Measurements from ENCODE around the gene CCL28.

CCL28 gene

GRCh38 chr5:43357878-43358281 is 54.3 kb downstream of the CCL28 start:
- no peak for DNase-seq (ENCODE audit: low read depth in 2 of 2)

- no peak for DNase-seq (ENCODE audit: low read depth in 2 of 2)
Measured at GRCh38 chr5:43357067-43357466, 55.1 kb downstream of the CCL28 start.

GRCh38 chr5:43354774-43355173 is 57.4 kb downstream of the CCL28 start:
- no peak for DNase-seq (ENCODE audit: low read depth in 2 of 2)

- DNase-seq (ENCODE audit: low read depth in 2 of 2): no peak
Measured at GRCh38 chr5:43353668-43354067, 58.5 kb downstream of the CCL28 start.

GRCh38 chr5:43352915-43353314 is 59.3 kb downstream of the CCL28 start:
- DNase-seq (ENCODE audit: low read depth in 2 of 2): no peak

GRCh38 chr5:43352131-43352530 is 60.1 kb downstream of the CCL28 start:
- DNase-seq (ENCODE audit: low read depth in 2 of 2): no peak

- no peak for DNase-seq (ENCODE audit: low read depth in 2 of 2)
Measured at GRCh38 chr5:43348861-43349363, 63.3 kb downstream of the CCL28 start.

- DNase-seq (ENCODE audit: low read depth in 2 of 2): no peak
Measured at GRCh38 chr5:43348207-43348606, 64.0 kb downstream of the CCL28 start.

- DNase-seq (ENCODE audit: low read depth in 2 of 2): no peak
Measured at GRCh38 chr5:43338862-43339261, 73.3 kb downstream of the CCL28 start.

- DNase-seq (ENCODE audit: low read depth in 2 of 2): no peak
Measured at GRCh38 chr5:43336159-43336558, 76.0 kb downstream of the CCL28 start.

GRCh38 chr5:43335681-43336080 is 76.5 kb downstream of the CCL28 start:
- no peak for DNase-seq (ENCODE audit: low read depth in 2 of 2)

- DNase-seq (ENCODE audit: low read depth in 2 of 2): no peak
Measured at GRCh38 chr5:43332401-43332800, 79.8 kb downstream of the CCL28 start.
